Mucosa of descending colon (tissue), 3 donors: ENCODE data around the gene BCL10. TPM values are rescaled to one million over a fixed set of nuclear protein-coding genes. Genes with fewer than 3 reads are reported as not detected.

Experiments used
- ATAC-seq: fragments of 200-7000 bp; cut with Tn5 transposase; one replicate; pipeline ENCODE4 v1.9.1; 2020; ENCODE audit warnings: mild to moderate bottlenecking, moderate library complexity
- DNase-seq, 3 donors: peaks; one replicate each; pipeline ENCODE4 v3.0.0-alpha.2; 2020
- H3K36me3 ChIP-seq: fragments of 200-600 bp; one replicate; pipeline ENCODE4 v1.8.0; 2021; ENCODE audit warnings: low read depth, mild to moderate bottlenecking
- H3K4me1 ChIP-seq: fragments of 200-600 bp; one replicate; pipeline ENCODE4 v1.8.0; 2021; ENCODE audit warnings: low read depth, mild to moderate bottlenecking
- H3K4me3 ChIP-seq: fragments of 200-600 bp; one replicate; pipeline ENCODE4 v1.8.0; 2021; ENCODE audit warnings: mild to moderate bottlenecking
- H3K9me3 ChIP-seq: fragments of 200-600 bp; one replicate; pipeline ENCODE4 v1.8.0; 2021; ENCODE audit warnings: mild to moderate bottlenecking
- CTCF ChIP-seq: fragments of 200-600 bp; IDR thresholded peaks from one replicate; pipeline ENCODE4 v1.8.0; 2022; ENCODE audit warnings: antibody characterized with exemption, mild to moderate bottlenecking
- intact Hi-C, 2 donors: fragments of 100-400 bp; cut with DNase I in 1 of 2; cut with micrococcal nuclease in 1 of 2; formaldehyde crosslinking; loops; one replicate each; pipeline versions ENCODE4 v1.11.0 to v1.11.1; 2022; cut with DNase I, micrococcal nuclease
- total RNA-seq, 3 donors: library from RNA; stranded (reverse); fragmentation: NEBNext Ultra II Directional in 2 of 3; extraction: Animal tissue kit (Norgen Biotek cat#: 25700) in 2 of 3; gene quantifications; one replicate each; pipeline versions ENCODE4 v1.2.1 to v1.2.4, GENCODE V29; 2021 to 2023
- donor health status: DM: no; HTN: no; CAD: no; lungs with moderate emphysema.
- donor health status: DM: no; HTN: no; CAD: no.
- donor health status: DM: no; HTN: yes; CAD: no.

BCL10 gene
- total RNA-seq, 3 donors from 2014 or later = 63.5 to 128 (median 121) TPM

DNA sequence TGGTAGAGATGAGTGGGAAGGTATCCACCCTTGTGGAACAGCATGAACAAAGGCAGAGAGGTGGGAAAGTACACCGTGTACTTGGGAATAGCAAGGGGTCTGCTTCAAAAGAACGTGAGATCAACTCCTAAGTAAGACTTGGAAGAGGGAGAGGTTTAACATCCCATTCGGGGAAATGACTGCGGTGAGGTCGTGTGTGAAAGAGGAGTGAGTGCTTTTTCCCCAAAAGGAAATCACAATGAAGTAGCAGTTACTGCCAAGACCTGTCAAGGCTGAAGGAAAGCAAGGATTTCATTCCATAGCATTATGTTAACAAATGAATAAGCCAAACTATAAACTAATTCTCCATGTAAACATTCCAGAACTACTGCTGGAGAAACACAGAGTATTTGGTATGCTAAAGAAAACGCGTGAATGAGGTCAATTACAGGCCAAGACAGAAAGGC is 55.7 kb downstream of the BCL10 start:
- no peak overlapping the region for H3K4me3 ChIP-seq
- no peaks in the 10 kb centered on the region for H3K4me1 ChIP-seq
- DNase-seq = no peak
- intact Hi-C loops = no loop called here
- no peaks in the 10 kb centered on the region for H3K36me3 ChIP-seq
- no peaks in the 10 kb centered on the region for H3K9me3 ChIP-seq
- TF ChIP-seq CTCF = no peak
- no peak for ATAC-seq

DNA sequence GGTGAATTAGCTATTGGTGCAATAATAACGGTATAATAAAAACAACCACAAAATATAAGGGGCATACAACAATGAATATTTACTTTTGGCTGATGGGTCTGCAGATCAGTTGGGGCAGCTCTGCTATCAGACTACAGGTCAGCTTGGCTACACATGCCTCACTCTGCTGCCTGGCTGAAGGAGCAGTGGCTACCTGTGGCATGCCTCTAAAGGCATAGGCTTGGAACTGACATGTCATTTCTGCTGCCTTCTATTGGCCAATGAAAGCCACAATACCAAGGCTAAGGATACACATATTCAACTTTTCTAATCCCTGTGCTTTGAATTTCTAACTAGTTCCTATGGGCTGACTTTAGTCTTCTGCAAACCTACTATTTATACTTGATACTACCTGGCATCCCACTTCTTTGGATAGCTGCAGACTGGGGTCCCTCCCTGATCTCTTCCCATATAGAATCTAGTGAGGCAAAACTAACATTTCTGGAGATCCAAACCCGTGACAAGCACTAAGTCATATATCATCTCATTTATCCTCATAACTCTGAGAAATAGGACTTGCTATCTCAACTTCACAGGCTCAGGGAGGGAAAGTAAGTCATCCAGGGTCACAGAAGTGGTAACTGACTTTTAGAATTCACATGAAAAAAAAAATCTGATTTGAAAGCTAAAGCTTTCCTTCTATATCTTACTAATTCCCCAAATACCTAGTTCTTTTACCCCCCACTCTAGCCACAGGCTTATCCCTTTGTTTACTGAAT is 56.4 kb downstream of the BCL10 start:
- ATAC-seq (no peak), DNase-seq (no peak)
- no peak for TF ChIP-seq CTCF
- Histone ChIP-seq H3K9me3 (no peaks in the 10 kb centered on the region), H3K4me3 (no peak overlapping the region), H3K36me3 (no peaks in the 10 kb centered on the region), H3K4me1 (no peaks in the 10 kb centered on the region)
- intact Hi-C loops = no loop called here

GRCh38 chr1:85216697-85217096 is 59.7 kb downstream of the BCL10 start:
- no peak for TF ChIP-seq CTCF
- intact Hi-C loops = no loop called here

More at GRCh38 chr1:85216697-85217096, 59.7 kb downstream of the BCL10 start:
- Histone ChIP-seq H3K36me3 (no peaks in the 10 kb centered on the region), H3K4me3 (no peak overlapping the region), H3K9me3 (no peaks in the 10 kb centered on the region), H3K4me1 (no peaks in the 10 kb centered on the region)
- DNase-seq (no peak), ATAC-seq (no peak)

Other genes starting within 250 kb of the BCL10 start
- gene MCOLN3, start 228.1 kb downstream of the BCL10 start, total RNA-seq = 1 to 10 TPM in 2 of 3 donors, under 1 TPM in 1; 0.80 to 2.3 (median 2.2) TPM
- 10 to 100 TPM in 1 of 3 donors, 1 to 10 TPM in 2; 9.0 to 42.1 (median 9.9) TPM for gene SYDE2, start 75.6 kb downstream of the BCL10 start, total RNA-seq
- gene C1orf52, start 17.0 kb downstream of the BCL10 start, total RNA-seq = 10 to 100 TPM; 17.4 to 24.7 (median 19.2) TPM
- gene DDAH1, start 188.5 kb upstream of the BCL10 start, total RNA-seq = 10 to 100 TPM; 45.9 to 86.3 (median 74.1) TPM